ENCODE measurements around the gene PDZD4. TPM values are rescaled to one million over a fixed set of nuclear protein-coding genes. Genes with fewer than 3 reads are reported as not detected.

Gene PDZD4
- total RNA-seq, 1 donor, result 0.43 TPM

DNA sequence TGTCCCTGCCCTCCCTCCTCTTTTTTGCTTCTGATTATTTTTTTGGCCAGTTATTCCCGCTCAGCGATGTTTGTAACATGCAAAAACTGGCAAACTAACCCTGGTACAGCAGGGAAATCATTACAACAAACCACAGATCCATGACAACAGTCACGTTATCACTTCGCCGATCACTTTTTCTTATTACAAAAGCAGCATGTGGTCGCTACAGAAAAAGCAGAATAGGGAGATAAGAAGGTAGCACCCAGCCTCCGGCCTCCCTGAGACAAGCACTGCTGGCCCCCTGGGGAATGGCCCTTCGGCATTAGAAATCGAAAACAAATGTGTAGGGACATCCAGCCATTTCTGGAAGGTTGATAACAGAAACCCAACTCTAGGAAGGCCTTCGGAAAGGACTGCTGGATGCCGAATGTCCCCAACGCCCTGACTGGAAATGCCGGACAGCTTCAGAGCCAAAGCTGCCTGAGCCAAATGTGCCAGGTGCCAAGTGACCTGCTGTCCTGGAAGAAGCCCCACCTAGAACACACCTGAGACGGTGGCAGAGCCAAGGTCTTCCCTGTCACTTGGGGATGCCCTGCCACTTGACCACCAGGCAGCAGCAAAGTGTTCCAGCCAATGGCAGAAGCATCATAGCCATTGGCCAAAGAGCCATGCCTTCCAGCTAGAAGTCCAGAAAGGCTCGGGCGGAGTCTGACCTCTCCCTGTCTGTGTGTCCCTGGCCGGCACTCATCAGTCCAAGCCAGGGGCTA lies 39.1 kb downstream of the PDZD4 start:
- no peak overlapping the region for H3K4me3 ChIP-seq (ENCODE audit: low read depth, low read length)
- no peak for DNase-seq (ENCODE audit: low read depth)
- TF ChIP-seq, protein P1, sequence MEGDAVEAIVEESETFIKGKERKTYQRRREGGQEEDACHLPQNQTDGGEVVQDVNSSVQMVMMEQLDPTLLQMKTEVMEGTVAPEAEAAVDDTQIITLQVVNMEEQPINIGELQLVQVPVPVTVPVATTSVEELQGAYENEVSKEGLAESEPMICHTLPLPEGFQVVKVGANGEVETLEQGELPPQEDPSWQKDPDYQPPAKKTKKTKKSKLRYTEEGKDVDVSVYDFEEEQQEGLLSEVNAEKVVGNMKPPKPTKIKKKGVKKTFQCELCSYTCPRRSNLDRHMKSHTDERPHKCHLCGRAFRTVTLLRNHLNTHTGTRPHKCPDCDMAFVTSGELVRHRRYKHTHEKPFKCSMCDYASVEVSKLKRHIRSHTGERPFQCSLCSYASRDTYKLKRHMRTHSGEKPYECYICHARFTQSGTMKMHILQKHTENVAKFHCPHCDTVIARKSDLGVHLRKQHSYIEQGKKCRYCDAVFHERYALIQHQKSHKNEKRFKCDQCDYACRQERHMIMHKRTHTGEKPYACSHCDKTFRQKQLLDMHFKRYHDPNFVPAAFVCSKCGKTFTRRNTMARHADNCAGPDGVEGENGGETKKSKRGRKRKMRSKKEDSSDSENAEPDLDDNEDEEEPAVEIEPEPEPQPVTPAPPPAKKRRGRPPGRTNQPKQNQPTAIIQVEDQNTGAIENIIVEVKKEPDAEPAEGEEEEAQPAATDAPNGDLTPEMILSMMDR (IDR thresholded peaks at IDR 0.05; ENCODE audit: insufficient read depth, low read depth, low read length), result no peak

DNA sequence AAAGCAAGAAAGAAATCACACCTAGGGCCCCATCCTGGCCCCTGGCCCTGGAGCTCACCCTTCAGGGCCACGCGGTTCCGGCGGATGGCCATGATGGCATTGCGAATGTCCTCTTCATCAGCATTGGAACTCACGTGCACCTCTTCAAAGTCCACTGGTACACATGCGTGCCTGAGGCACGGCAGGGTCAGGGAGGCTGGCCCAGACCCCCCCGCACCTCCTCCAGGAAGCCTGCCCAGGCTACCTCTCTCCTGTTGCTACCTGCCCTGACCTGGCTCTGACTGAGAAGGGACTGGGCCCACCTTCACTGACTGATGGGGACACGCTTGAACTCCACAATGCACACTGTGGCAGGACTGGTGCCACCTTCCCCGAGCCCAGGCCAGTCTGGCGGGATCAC lies 40.7 kb downstream of the PDZD4 start:
- no peak for DNase-seq (ENCODE audit: low read depth)
- no peak overlapping the region for H3K4me3 ChIP-seq (ENCODE audit: low read depth, low read length)
- TF ChIP-seq, protein P1 (IDR thresholded peaks at IDR 0.05; ENCODE audit: insufficient read depth, low read depth, low read length), result no peak

DNA sequence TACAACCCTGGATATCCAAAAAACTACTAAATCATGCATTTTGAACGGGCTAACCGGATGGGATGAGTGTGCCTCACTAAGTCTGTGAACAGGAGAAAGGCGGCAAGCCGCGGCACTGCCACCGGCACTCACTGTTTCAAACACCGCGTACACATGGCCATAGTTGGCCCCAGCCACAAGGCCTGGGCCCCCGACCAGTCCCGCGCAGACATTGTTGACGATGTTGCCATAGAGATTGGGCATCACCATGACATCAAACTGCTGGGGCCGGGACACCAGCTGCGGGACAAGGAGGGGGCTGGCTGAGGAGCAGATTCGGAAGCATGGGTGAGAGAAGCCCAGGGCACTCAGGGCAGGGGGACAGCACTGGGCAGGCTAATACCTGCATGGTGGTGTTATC lies 43.7 kb downstream of the PDZD4 start:
- DNase-seq (ENCODE audit: low read depth), result no peak
- TF ChIP-seq, protein P1 (IDR thresholded peaks at IDR 0.05; ENCODE audit: insufficient read depth, low read depth, low read length), result no peak
- no peak overlapping the region for H3K4me3 ChIP-seq (ENCODE audit: low read depth, low read length)

DNA sequence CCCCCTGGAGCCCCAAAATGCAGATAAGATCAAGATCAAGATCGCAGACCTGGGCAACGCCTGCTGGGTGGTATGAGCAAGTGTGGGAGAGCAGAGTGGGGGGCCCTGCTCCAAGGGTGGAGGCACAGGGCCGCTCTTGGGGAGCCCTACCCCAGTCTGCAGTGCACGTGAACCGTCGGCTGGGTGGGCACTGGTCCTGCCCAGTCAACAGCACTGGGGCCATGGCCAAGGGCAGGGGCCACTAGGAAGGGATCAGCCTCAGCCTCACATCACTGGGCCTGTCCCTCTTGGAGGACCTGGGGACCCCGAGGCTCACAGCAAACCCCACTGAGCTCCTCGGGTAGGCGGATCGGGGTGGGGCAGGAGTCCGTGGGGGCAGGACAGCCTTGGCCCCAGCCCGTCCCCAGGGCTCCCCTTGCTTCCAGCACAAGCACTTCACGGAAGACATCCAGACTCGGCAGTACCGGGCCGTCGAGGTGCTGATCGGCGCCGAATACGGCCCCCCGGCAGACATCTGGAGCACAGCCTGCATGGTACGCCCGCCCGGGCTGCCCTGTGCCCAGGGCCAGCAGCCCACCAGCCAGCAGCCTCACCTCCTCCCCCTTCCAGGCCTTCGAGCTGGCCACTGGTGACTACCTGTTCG lies 45.9 kb downstream of the PDZD4 start:
- TF ChIP-seq, protein P1 (IDR thresholded peaks at IDR 0.05; ENCODE audit: insufficient read depth, low read depth, low read length), result no peak
- H3K4me3 ChIP-seq (ENCODE audit: low read depth, low read length), result no peak overlapping the region
- no peak for DNase-seq (ENCODE audit: low read depth)

DNA sequence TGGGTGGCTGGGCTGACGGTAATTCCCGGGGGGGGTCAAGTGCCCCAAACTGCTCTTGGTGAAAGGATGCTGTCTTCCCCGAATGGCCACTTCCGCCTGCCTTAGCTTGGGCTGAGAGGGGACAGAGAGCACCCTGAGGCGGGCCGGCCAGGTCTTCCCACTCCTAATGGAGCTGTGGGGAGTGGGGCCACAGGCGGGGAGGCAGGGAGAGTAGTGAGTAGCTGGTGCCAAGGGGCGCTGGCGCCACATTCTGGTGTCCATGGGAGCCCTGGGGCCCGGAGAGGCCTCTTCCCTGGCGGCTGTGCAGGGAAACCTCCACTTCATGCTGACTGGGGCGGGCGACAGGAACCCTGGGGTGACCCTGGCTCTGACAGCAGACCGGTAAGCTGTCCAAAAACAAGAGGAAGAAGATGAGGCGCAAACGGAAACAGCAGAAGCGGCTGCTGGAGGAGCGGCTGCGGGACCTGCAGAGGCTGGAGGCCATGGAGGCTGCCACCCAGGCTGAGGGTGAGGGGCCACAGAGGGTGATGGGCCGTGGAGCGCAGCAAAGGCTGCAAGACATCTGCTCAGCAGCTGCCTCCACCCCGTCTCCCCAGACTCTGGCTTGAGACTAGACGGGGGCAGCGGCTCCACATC lies 46.8 kb downstream of the PDZD4 start:
- TF ChIP-seq, protein P1 (IDR thresholded peaks at IDR 0.05; ENCODE audit: insufficient read depth, low read depth, low read length), result no peak
- no peak for DNase-seq (ENCODE audit: low read depth)
- no peak overlapping the region for H3K4me3 ChIP-seq (ENCODE audit: low read depth, low read length)

DNA sequence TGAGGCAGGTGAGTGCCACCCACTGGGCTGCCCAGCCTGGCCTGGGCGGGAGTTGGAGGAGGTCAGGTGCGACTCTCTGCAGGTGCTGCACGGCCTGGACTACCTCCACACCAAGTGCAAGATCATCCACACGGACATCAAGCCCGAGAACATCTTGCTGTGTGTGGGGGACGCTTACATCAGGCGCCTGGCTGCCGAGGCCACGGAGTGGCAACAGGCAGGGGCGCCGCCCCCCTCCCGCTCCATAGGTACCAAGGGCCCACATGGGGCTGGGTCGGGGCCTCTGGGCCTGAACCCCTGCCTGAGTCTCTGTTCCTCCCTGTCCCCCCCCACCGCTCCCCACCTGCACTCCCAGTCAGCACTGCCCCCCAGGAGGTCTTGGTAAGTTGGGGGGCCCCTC lies 47.5 kb downstream of the PDZD4 start:
- no peak for DNase-seq (ENCODE audit: low read depth)
- no peak overlapping the region for H3K4me3 ChIP-seq (ENCODE audit: low read depth, low read length)
- TF ChIP-seq, protein P1 (IDR thresholded peaks at IDR 0.05; ENCODE audit: insufficient read depth, low read depth, low read length), result no peak

Data from fibroblast of villous mesenchyme (primary cell).